Ecto neural progenitor cell (in vitro differentiated cells): ENCODE measurements around the gene SULT4A1.

Experiments
- DNase-seq: peaks from one replicate; pipeline ENCODE4 v3.0.0-alpha.2; 2018; ENCODE audit warnings: low spot score

SULT4A1 gene

GRCh38 chr22:43802897-43803495 lies 59.3 kb downstream of the SULT4A1 start:
- DNase-seq: no peak

- no peak for DNase-seq
These were observed 61.3 kb downstream of the SULT4A1 start for GRCh38 chr22:43800970-43801369.

DNA sequence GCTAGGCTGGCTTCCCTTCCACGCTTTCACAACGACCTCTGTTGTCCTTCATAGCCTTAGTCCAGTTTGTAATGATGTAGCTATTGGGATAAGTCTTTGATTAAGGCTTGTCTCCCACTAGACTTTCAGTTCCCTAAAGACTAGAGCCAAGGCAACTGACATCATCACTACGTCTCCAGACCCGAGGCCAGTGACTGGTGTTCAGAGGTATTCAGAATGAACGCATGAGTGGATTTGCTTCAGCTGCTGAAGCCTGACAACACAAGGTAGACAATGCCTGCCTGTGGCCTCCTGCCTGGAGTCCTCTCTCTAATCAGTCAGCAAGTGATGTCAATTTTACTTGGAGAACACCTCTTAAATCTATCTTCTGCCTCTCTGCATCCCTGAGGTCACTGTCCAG lies 63.8 kb downstream of the SULT4A1 start:
- no peak for DNase-seq

DNA sequence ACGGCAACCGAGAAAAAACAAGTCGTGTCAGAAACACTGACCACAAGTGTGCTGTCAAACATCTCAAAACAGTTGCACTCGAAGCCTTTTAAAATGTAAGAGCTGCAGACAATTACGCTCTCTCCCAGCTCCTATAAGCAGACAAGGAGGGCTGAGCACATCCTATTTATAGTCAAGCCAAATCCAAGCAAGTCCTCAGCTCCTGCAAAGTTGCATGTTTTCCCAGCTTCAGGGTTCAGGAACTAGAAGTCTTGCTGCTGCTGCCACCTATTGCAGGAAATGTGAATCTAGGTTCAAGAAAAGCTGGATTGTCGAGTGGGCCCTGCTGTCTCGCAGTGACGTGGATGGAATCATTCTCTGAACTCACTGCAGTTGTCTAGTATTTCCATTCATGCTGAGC lies 65.7 kb downstream of the SULT4A1 start:
- no peak for DNase-seq

DNA sequence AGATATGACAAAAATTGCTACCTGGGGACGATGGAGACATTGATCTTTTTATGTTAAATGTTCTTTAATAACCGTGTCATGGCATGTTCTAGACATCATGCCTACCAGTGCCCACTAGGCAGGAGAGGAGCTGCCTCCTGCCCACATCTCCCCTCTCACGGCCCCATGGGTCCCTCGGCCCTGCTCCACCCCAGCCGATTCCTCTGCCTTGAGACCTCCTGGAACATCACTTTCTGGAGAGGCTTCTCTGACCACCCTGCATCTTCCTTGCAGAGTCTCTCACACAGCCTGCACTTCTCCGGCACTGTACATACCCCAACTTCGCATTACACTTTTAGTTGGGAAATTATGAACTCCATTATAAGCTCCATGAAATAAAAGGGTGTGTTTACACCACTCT lies 67.0 kb downstream of the SULT4A1 start:
- no peak for DNase-seq

DNA sequence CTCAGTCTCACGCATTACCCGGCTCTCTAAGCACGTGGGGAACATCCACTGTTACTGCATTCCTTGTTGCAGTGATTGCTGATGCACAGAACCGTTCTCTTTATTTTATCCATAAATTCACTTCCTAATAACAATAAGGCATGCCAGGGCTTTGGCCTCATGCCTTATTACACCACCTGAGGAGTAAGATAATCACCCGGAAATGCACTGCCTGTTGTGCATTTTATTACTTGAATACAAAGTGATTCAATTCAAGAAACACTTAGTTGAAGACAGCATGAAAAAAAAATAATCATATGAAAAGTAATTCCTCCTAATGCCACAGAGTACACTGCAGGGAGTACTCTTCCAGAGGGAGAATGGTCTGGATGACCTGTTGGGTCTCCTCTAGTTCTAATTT lies 69.4 kb downstream of the SULT4A1 start:
- no peak for DNase-seq

DNA sequence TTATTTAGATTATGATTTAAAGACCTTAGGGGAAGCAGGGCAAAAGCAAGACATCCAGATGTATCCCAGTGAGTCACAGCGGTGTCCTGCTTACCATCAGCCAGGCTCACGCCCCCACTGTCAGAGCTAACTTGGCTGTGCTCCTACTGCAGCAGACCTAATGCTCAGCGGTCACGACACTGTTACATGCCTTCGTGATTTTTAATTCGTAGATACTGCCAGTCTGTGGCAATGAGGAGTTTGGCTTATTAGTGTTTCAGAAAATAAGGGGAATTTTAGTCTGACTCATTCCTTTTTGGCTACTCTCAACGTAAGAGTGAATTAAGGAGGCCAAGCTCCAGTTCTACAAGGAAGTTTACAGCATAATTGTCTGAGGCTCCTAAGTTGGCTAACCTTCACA lies 72.9 kb downstream of the SULT4A1 start:
- no peak for DNase-seq

GRCh38 chr22:43783777-43784176 lies 78.5 kb downstream of the SULT4A1 start:
- DNase-seq: no peak

- DNase-seq: no peak
These were observed 79.9 kb downstream of the SULT4A1 start for GRCh38 chr22:43782448-43782847.

DNA sequence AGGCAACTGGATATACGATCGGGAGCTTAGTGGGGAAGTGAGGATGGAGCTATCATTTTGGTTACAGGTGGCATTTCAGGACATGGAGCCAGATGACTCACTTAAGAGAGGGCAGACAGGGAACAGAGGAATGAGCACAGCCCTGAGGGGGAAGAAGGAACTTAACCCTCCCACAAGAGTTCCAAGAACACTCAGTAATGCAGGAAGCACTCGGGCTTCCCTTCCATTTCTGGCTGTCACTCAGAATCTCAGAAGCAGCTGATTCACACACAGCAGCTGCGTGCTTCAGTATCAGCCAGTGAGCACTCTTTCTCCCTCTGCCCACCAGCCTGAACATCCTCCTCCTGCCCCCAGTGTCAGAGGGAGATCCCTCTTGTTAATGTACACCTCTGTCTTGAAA lies 85.0 kb downstream of the SULT4A1 start:
- no peak for DNase-seq

GRCh38 chr22:43776081-43776670 lies 86.1 kb downstream of the SULT4A1 start:
- no peak for DNase-seq
